Renal pelvis (tissue), 4 donors: Measurements from ENCODE around the gene PIEZO2. TPM values are rescaled to one million over a fixed set of nuclear protein-coding genes. Genes with fewer than 3 reads are reported as not detected.
"Not testable (repeated sequence)": the region's sequence is repeated elsewhere in the genome, so short reads cannot be mapped to it uniquely, and the experiment has no call there.

Experiments
- DNase-seq: peaks from one replicate; pipeline ENCODE4 v3.0.0-alpha.2; 2013
- polyA plus RNA-seq, 3 donors: library from polyadenylated mRNA; unstranded; fragments of 120-200 nt; gene quantifications; one replicate each; pipeline ENCODE4 v1.2.1, GENCODE V29; 2013; ENCODE audit not compliant: insufficient read length in 3 of 3

Gene PIEZO2
- polyA plus RNA-seq, 3 donors, result 15.3 to 18.2 (median 17.5) TPM

GRCh38 chr18:10681581-10682367 is 467.6 kb downstream of the PIEZO2 start:
- DNase-seq, result no peak

- DNase-seq, result no peak
Observed at GRCh38 chr18:10680271-10680596, 469.1 kb downstream of the PIEZO2 start.

GRCh38 chr18:10679557-10680270 is 469.7 kb downstream of the PIEZO2 start:
- DNase-seq, result no peak

GRCh38 chr18:10671441-10671840 is 477.9 kb downstream of the PIEZO2 start:
- DNase-seq, result no peak

- DNase-seq, result no peak
Observed at GRCh38 chr18:10670856-10671255, 478.5 kb downstream of the PIEZO2 start.

- DNase-seq, result no peak
Observed at GRCh38 chr18:10669441-10670100, 479.8 kb downstream of the PIEZO2 start.

- no peak for DNase-seq
Observed at GRCh38 chr18:10663750-10664149, 485.6 kb downstream of the PIEZO2 start.

GRCh38 chr18:10661317-10661716 is 488.1 kb downstream of the PIEZO2 start:
- no peak for DNase-seq

- DNase-seq, result peak; percentile 44
Observed at GRCh38 chr18:10660179-10660884, 489.0 kb downstream of the PIEZO2 start.

GRCh38 chr18:10659594-10659993 is 489.8 kb downstream of the PIEZO2 start:
- no peak for DNase-seq

- DNase-seq, result no peak
Observed at GRCh38 chr18:10659000-10659399, 490.4 kb downstream of the PIEZO2 start.

GRCh38 chr18:10644003-10644402 is 505.4 kb downstream of the PIEZO2 start:
- DNase-seq, result not testable (repeated sequence)

- not testable (repeated sequence) for DNase-seq
Observed at GRCh38 chr18:10642915-10643524, 506.3 kb downstream of the PIEZO2 start.

GRCh38 chr18:10638539-10638885 is 510.9 kb downstream of the PIEZO2 start:
- DNase-seq, result not testable (repeated sequence)

GRCh38 chr18:10637858-10638538 is 511.4 kb downstream of the PIEZO2 start:
- DNase-seq, result not testable (repeated sequence)

GRCh38 chr18:10629076-10629475 is 520.3 kb downstream of the PIEZO2 start:
- DNase-seq, result not testable (repeated sequence)

- DNase-seq, result not testable (repeated sequence)
Observed at GRCh38 chr18:10626606-10627213, 522.7 kb downstream of the PIEZO2 start.

GRCh38 chr18:10623606-10624005 is 525.8 kb downstream of the PIEZO2 start:
- DNase-seq, result not testable (repeated sequence)

- DNase-seq, result not testable (repeated sequence)
Observed at GRCh38 chr18:10622982-10623381, 526.4 kb downstream of the PIEZO2 start.

GRCh38 chr18:10620670-10621329 is 528.6 kb downstream of the PIEZO2 start:
- DNase-seq, result not testable (repeated sequence)
